H9 (cell line): Measurements from ENCODE around the gene HOXD12. TPM values are rescaled to one million over a fixed set of nuclear protein-coding genes. Genes with fewer than 3 reads are reported as not detected.
A peak's percentile ranks its signal among the peaks of the same experiment; 100 is the strongest.

Source experiments
- DNase-seq: peaks from one replicate; pipeline ENCODE4 v3.0.0-alpha.2; 2017
- H2AFZ ChIP-seq: one replicate; pipeline ENCODE4 v1.6.1; 2013; ENCODE audit warnings: mild to moderate bottlenecking, low read length, control low read depth, moderate library complexity
- H2AK5ac ChIP-seq: 2 replicates; pipeline ENCODE4 v1.6.1; 2013; ENCODE audit warnings: low read length, control low read depth, mixed read lengths; ENCODE audit not compliant: insufficient read length
- H2BK120ac ChIP-seq: one replicate; pipeline ENCODE4 v1.6.1; 2013; ENCODE audit warnings: low read depth, mild to moderate bottlenecking, low read length, control low read depth, inconsistent platforms; ENCODE audit not compliant: poor library complexity, severe bottlenecking
- H2BK12ac ChIP-seq: 2 replicates; pipeline ENCODE4 v1.6.1; 2013; ENCODE audit warnings: low read length, control low read depth, mixed read lengths, low read depth; ENCODE audit not compliant: insufficient read length
- H2BK15ac ChIP-seq: 2 replicates; pipeline ENCODE4 v1.6.1; 2013; ENCODE audit warnings: low read depth, low read length, control low read depth
- H2BK20ac ChIP-seq: one replicate; pipeline ENCODE4 v1.6.1; 2013; ENCODE audit warnings: low read depth, mild to moderate bottlenecking, low read length, control low read depth, inconsistent platforms; ENCODE audit not compliant: poor library complexity, severe bottlenecking
- H2BK5ac ChIP-seq: 2 replicates; pipeline ENCODE4 v1.6.1; 2013; ENCODE audit warnings: low read length, control low read depth, mixed read lengths; ENCODE audit not compliant: insufficient read length
- H3K14ac ChIP-seq: 2 replicates; pipeline ENCODE4 v1.6.1; 2013; ENCODE audit warnings: low read length, control low read depth; ENCODE audit not compliant: insufficient read depth
- H3K18ac ChIP-seq: 2 replicates; pipeline ENCODE4 v1.6.1; 2013; ENCODE audit warnings: low read depth, mild to moderate bottlenecking, mixed read lengths, low read length, control low read depth; ENCODE audit not compliant: insufficient read length
- H3K23ac ChIP-seq: 2 replicates; pipeline ENCODE4 v1.6.1; 2013; ENCODE audit warnings: low read length, control low read depth, mixed read lengths, low read depth; ENCODE audit not compliant: insufficient read length
- H3K23me2 ChIP-seq: 2 replicates; pipeline ENCODE4 v1.6.1; 2013; ENCODE audit warnings: low read depth, mild to moderate bottlenecking, mixed read lengths, low read length, control low read depth; ENCODE audit not compliant: insufficient read length, poor library complexity, severe bottlenecking
- H3K27ac ChIP-seq: 2 replicates; pipeline ENCODE4 v1.5.1; 2013; ENCODE audit warnings: low read length, control low read depth, mixed read lengths, low read depth; ENCODE audit not compliant: insufficient read length
- H3K27me3 ChIP-seq: 2 replicates; pipeline ENCODE4 v1.6.1; 2013; ENCODE audit warnings: low read length, control low read depth, inconsistent platforms; ENCODE audit not compliant: insufficient read depth
- H3K4ac ChIP-seq: 2 replicates; pipeline ENCODE4 v1.6.1; 2013; ENCODE audit warnings: low read depth, mild to moderate bottlenecking, control low read depth, inconsistent platforms, low read length, moderate library complexity
- H3K4me1 ChIP-seq: 2 replicates; pipeline ENCODE4 v1.6.1; 2013; ENCODE audit warnings: low read length, control low read depth, inconsistent platforms; ENCODE audit not compliant: insufficient read depth
- H3K4me2 ChIP-seq: 2 replicates; pipeline ENCODE4 v1.6.1; 2013; ENCODE audit warnings: low read length, control low read depth, mixed read lengths; ENCODE audit not compliant: insufficient read length, insufficient read depth
- H3K56ac ChIP-seq: 2 replicates; pipeline ENCODE4 v1.6.1; 2013; ENCODE audit warnings: low read depth, mild to moderate bottlenecking, mixed read lengths, low read length, control low read depth; ENCODE audit not compliant: insufficient read length
- H3K79me1 ChIP-seq: 2 replicates; pipeline ENCODE4 v1.6.1; 2013; ENCODE audit warnings: low read depth, mild to moderate bottlenecking, moderate library complexity, low read length, control low read depth, inconsistent platforms; ENCODE audit not compliant: insufficient read depth, poor library complexity, severe bottlenecking
- H3K79me2 ChIP-seq: 2 replicates; pipeline ENCODE4 v1.6.1; 2013; ENCODE audit warnings: low read length, control low read depth, inconsistent platforms; ENCODE audit not compliant: insufficient read depth
- H3K9ac ChIP-seq: 2 replicates; pipeline ENCODE4 v1.6.1; 2013; ENCODE audit warnings: low read length, control low read depth, mixed read lengths; ENCODE audit not compliant: insufficient read length; ENCODE audit errors: extremely low read depth
- H3K9me3 ChIP-seq: one replicate; pipeline ENCODE4 v1.6.1; 2013; ENCODE audit warnings: low read depth, low read length, inconsistent platforms; ENCODE audit not compliant: control insufficient read depth
- H3T11ph ChIP-seq: one replicate; pipeline ENCODE4 v1.6.1; 2013; ENCODE audit warnings: mild to moderate bottlenecking, low read length, control low read depth, inconsistent platforms
- H4K20me1 ChIP-seq: one replicate; pipeline ENCODE4 v1.6.1; 2013; ENCODE audit not compliant: control insufficient read depth, insufficient read length, insufficient read depth
- H4K5ac ChIP-seq: 2 replicates; pipeline ENCODE4 v1.6.1; 2013; ENCODE audit warnings: low read depth, mild to moderate bottlenecking, mixed read lengths, low read length, control low read depth; ENCODE audit not compliant: insufficient read length
- H4K8ac ChIP-seq: replicated peaks from 2 replicates; pipeline ENCODE4 v1.6.1; 2013; ENCODE audit warnings: low read length, control low read depth, mixed read lengths, low read depth; ENCODE audit not compliant: insufficient read length
- H4K91ac ChIP-seq: 2 replicates; pipeline ENCODE4 v1.6.1; 2013; ENCODE audit warnings: low read depth, mild to moderate bottlenecking, moderate library complexity, mixed read lengths, low read length, control low read depth; ENCODE audit not compliant: insufficient read length
- H3K27ac Mint-ChIP-seq, 3 experiments: 2 replicates in 2 of 3; 3 replicates in 1 of 3; pipeline ENCODE4 v1.8.0; 2020 to 2021; ENCODE audit warnings: mixed read lengths in 3 of 3, mild to moderate bottlenecking in 1 of 3, moderate library complexity in 1 of 3
- H3K27me3 Mint-ChIP-seq: 2 replicates; pipeline ENCODE4 v1.8.0; 2021; ENCODE audit warnings: low read depth, mild to moderate bottlenecking, moderate library complexity, mixed read lengths
- H3K36me3 Mint-ChIP-seq, 3 experiments: 2 replicates in 2 of 3; 3 replicates in 1 of 3; pipeline ENCODE4 v1.8.0; 2020 to 2021; ENCODE audit warnings: low read depth in 3 of 3, mixed read lengths in 3 of 3; ENCODE audit not compliant: insufficient read depth in 1 of 3
- H3K4me1 Mint-ChIP-seq, 2 experiments: 2 replicates each; pipeline ENCODE4 v1.8.0; 2020; ENCODE audit warnings: mixed read lengths in 2 of 2
- H3K4me3 Mint-ChIP-seq, 2 experiments: 2 replicates in 1 of 2; 3 replicates in 1 of 2; pipeline ENCODE4 v1.8.0; 2020 to 2021; ENCODE audit warnings: mild to moderate bottlenecking in 2 of 2, mixed read lengths in 2 of 2, moderate library complexity in 1 of 2
- H3K9me3 Mint-ChIP-seq, 2 experiments: 2 replicates in 1 of 2; 3 replicates in 1 of 2; pipeline ENCODE4 v1.8.0; 2020; ENCODE audit warnings: mild to moderate bottlenecking in 2 of 2, mixed read lengths in 2 of 2, moderate library complexity in 1 of 2
- WGBS: extraction: QIAGEN DNeasy Blood & Tissue Kit; methylation state at CpG from one replicate; pipeline ENCODE4 v1.1.7; 2013; ENCODE audit warnings: missing lambda C conversion rate, low lambda C conversion rate, mixed read lengths; ENCODE audit not compliant: insufficient read length; ENCODE audit errors: extremely low coverage; 5-methylcytosine and 5-hydroxymethylcytosine counted together
- total RNA-seq: library from RNA; stranded (reverse); gene quantifications from 2 replicates; pipeline ENCODE4 v1.2.1, GENCODE V29; 2021
- TF ChIP-seq, protein P1 (sequence below): fragments of 200-600 bp; sonication (generic); conservative IDR thresholded peaks from 3 replicates; pipeline ENCODE4 v1.8.0; 2021; ENCODE audit warnings: antibody characterized with exemption, mild to moderate bottlenecking

Gene HOXD12
- total RNA-seq, 1 experiment from 2014 or later: not detected

DNA sequence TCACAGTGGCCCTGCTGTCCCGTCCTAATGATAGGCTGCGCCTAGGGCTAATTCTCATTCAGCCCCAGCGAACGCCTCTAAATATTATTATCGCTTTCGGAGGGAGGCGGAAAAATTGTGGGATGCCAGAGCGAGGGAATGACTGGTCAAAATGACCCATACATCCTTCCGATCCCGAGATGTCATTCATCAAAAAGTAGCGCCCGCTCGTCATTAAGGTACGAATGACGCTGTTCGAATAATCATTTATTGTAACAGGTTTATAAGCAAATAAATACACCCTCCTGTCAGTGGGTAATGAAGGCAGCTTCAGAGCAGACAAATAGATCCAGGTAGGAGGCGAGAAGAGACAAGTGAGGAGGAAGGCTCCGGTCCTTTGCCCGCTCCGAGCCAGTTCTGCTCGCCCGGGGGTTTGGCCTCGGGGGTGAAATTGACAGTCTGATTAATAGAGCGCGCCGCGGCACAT is 15.8 kb upstream of the HOXD12 start, which contains the start of gene EVX2:
EVX2 (minus strand) TSS at position 167 of the 466 bp plus-strand sequence. CDS start 186 bp downstream, outside the sequence.
- Mint-ChIP-seq H3K4me3 (peak within 1 kb of the TSS; percentile 24 to 64; a peak in 4 of 5 replicates), H3K36me3 (no peaks in the 10 kb centered on the region), H3K27ac (no peak within 1 kb of the TSS), H3K9me3 (peaks cover 5 to 9% of the 10 kb centered on the region in 2 experiments; a peak in 4 of 5 replicates), H3K27me3 (peaks cover 97% of the 10 kb centered on the region), H3K4me1 (peaks cover 22 to 47% of the 10 kb centered on the region in 2 experiments)
- no peak within 1 kb of the TSS for H2AK5ac ChIP-seq
- H2BK15ac ChIP-seq: no peak within 1 kb of the TSS
- no peaks in the 10 kb centered on the region for H4K20me1 ChIP-seq
- H3K79me2 ChIP-seq: no peaks in the 10 kb centered on the region
- H3K27me3 ChIP-seq: peaks cover 95% of the 10 kb centered on the region
- H3K56ac ChIP-seq: no peak within 1 kb of the TSS
- no peak within 1 kb of the TSS for H3K27ac ChIP-seq
- no peak within 1 kb of the TSS for H2BK5ac ChIP-seq
- no peak within 1 kb of the TSS for H4K8ac ChIP-seq
- WGBS: no CpG with 5 or more reads among the region's 27 CpGs
- H3K18ac ChIP-seq: no peak within 1 kb of the TSS
- no peak within 1 kb of the TSS for H3K4me2 ChIP-seq
- peak; percentile 1 for DNase-seq
- no peak within 1 kb of the TSS for H2BK12ac ChIP-seq
- no peak within 1 kb of the TSS for H2BK20ac ChIP-seq
- H4K91ac ChIP-seq: no peak within 1 kb of the TSS
- no peak within 1 kb of the TSS for H3K4ac ChIP-seq
- no peak within 1 kb of the TSS for H3K9ac ChIP-seq
- H4K5ac ChIP-seq: no peak within 1 kb of the TSS
- no peak within 1 kb of the TSS for H3K23ac ChIP-seq
- H3T11ph ChIP-seq: no peak within 1 kb of the TSS
- no peaks in the 10 kb centered on the region for H3K9me3 ChIP-seq
- H2AFZ ChIP-seq: no peak within 1 kb of the TSS
- no peaks in the 10 kb centered on the region for H3K79me1 ChIP-seq
- H3K14ac ChIP-seq: no peak within 1 kb of the TSS
- no peaks in the 10 kb centered on the region for H3K4me1 ChIP-seq
- peaks cover 6% of the 10 kb centered on the region for H3K23me2 ChIP-seq
- TF ChIP-seq, protein P1, sequence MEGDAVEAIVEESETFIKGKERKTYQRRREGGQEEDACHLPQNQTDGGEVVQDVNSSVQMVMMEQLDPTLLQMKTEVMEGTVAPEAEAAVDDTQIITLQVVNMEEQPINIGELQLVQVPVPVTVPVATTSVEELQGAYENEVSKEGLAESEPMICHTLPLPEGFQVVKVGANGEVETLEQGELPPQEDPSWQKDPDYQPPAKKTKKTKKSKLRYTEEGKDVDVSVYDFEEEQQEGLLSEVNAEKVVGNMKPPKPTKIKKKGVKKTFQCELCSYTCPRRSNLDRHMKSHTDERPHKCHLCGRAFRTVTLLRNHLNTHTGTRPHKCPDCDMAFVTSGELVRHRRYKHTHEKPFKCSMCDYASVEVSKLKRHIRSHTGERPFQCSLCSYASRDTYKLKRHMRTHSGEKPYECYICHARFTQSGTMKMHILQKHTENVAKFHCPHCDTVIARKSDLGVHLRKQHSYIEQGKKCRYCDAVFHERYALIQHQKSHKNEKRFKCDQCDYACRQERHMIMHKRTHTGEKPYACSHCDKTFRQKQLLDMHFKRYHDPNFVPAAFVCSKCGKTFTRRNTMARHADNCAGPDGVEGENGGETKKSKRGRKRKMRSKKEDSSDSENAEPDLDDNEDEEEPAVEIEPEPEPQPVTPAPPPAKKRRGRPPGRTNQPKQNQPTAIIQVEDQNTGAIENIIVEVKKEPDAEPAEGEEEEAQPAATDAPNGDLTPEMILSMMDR: no peak
- no peak within 1 kb of the TSS for H2BK120ac ChIP-seq
